HCT116 (cell line): Measurements from ENCODE around the gene CFAP74. TPM values are rescaled to one million over a fixed set of nuclear protein-coding genes. Genes with fewer than 3 reads are reported as not detected.
A peak's percentile ranks its signal among the peaks of the same experiment; 100 is the strongest.

ENCODE experiments used
- ATAC-seq: fragments of 200-7000 bp; cut with Tn5 transposase; 2 replicates; pipeline ENCODE4 v1.9.1; 2020; ENCODE audit warnings: mild to moderate bottlenecking, moderate library complexity
- BruUV-seq: library from RNA; stranded (reverse); fragments of 400-500 nt; replicated peaks from 2 replicates; lab custom pipeline; 2021; lab: Mats Ljungman, UMichigan
- CTCF ChIA-PET: fragments of 300-600 bp; sonication (Branson Sonifier 250); formaldehyde crosslinking; loops from one replicate; lab custom pipeline; 2021; ENCODE audit warnings: antibody characterized with exemption; lab: Charles Lee
- POLR2A ChIA-PET: fragments of 300-600, 350-600 bp; sonication (Branson Sonifier 250); formaldehyde crosslinking; loops from one replicate; lab custom pipeline; 2021; ENCODE audit warnings: antibody characterized with exemption; lab: Charles Lee
- RAD21 ChIA-PET, 2 experiments: fragments of 300-600 bp; sonication (Branson Sonifier 250); formaldehyde crosslinking; loops; one replicate each; lab custom pipeline; 2023; ENCODE audit warnings: low total read pairs in 2 of 2; ENCODE audit not compliant: uncharacterized antibody in 2 of 2, unreplicated experiment in 2 of 2, low non-redundant PET in 1 of 2; lab: Charles Lee
- DNase-seq: peaks from one replicate; pipeline ENCODE4 v3.0.0-alpha.2; 2010; ENCODE audit warnings: low read depth, low spot score
- H2AFZ ChIP-seq: fragments of 200-600 bp; shearing (Covaris generic), sonication (generic); 2 replicates; pipeline ENCODE4 v1.6.1; 2017; ENCODE audit warnings: low read depth, mixed run types, mixed read lengths, antibody characterized with exemption, low read length; ENCODE audit not compliant: poor library complexity, severe bottlenecking
- H3K27ac ChIP-seq: 2 replicates; pipeline ENCODE4 v1.5.1; 2012; ENCODE audit warnings: low read depth, low read length
- H3K27me3 ChIP-seq: fragments of 200-600 bp; sonication (generic); 2 replicates; pipeline ENCODE4 v1.6.1; 2016; ENCODE audit warnings: mixed run types, low read length, mixed read lengths; ENCODE audit not compliant: insufficient read depth
- H3K36me3 ChIP-seq, 2 experiments: fragments of 200-500 bp in 1 of 2; fragments of 200-600 bp in 1 of 2; sonication (Bioruptor generic) in 1 of 2; sonication (generic) in 1 of 2; 2 replicates each; pipeline versions ENCODE4 v1.5.1 to v1.6.1; 2014 to 2016; ENCODE audit warnings: low read length in 2 of 2, inconsistent platforms in 1 of 2, mixed read lengths in 1 of 2, mixed run types in 1 of 2; ENCODE audit not compliant: insufficient read depth in 2 of 2, control insufficient read depth in 1 of 2
- H3K4me1 ChIP-seq, 2 experiments: fragments of 200-600 bp in 1 of 2; sonication (generic) in 1 of 2; 2 replicates each; pipeline versions ENCODE4 v1.5.1 to v1.6.1; 2012 to 2017; ENCODE audit warnings: low read length in 2 of 2, inconsistent platforms in 1 of 2, mild to moderate bottlenecking in 1 of 2, mixed read lengths in 1 of 2, mixed run types in 1 of 2, moderate library complexity in 1 of 2; ENCODE audit not compliant: insufficient read depth in 2 of 2, control insufficient read depth in 1 of 2
- H3K4me2 ChIP-seq: fragments of 200-600 bp; sonication (generic); 2 replicates; pipeline ENCODE4 v1.6.1; 2017; ENCODE audit warnings: mixed run types, low read length, mixed read lengths
- H3K4me3 ChIP-seq, 2 experiments: fragments of 200-600 bp in 1 of 2; sonication (generic) in 1 of 2; replicated peaks in 1 of 2; 2 replicates each; pipeline ENCODE4 v1.5.1; 2011 to 2016; ENCODE audit warnings: low read length in 2 of 2, control low read depth in 1 of 2, low read depth in 1 of 2, mild to moderate bottlenecking in 1 of 2, mixed read lengths in 1 of 2, mixed run types in 1 of 2
- H3K79me2 ChIP-seq: fragments of 200-600 bp; sonication (generic); 2 replicates; pipeline ENCODE4 v1.6.1; 2017; ENCODE audit warnings: mild to moderate bottlenecking, mixed run types, low read length, moderate library complexity, mixed read lengths; ENCODE audit not compliant: insufficient read depth
- H3K9ac ChIP-seq: fragments of 200-600 bp; sonication (generic); 2 replicates; pipeline ENCODE4 v1.6.1; 2016; ENCODE audit warnings: low read length, mixed read lengths
- H3K9me2 ChIP-seq: fragments of 200-600 bp; sonication (generic), shearing (Covaris generic); 2 replicates; pipeline ENCODE4 v1.6.1; 2017; ENCODE audit warnings: mixed run types, mild to moderate bottlenecking, moderate library complexity; ENCODE audit not compliant: insufficient read depth
- H3K9me3 ChIP-seq, 2 experiments: fragments of 200-500 bp in 1 of 2; fragments of 200-600 bp in 1 of 2; sonication (Bioruptor generic) in 1 of 2; sonication (generic) in 1 of 2; 2 replicates each; pipeline ENCODE4 v1.6.1; 2014 to 2017; ENCODE audit warnings: low read length in 2 of 2, mixed read lengths in 2 of 2, inconsistent platforms in 1 of 2, low read depth in 1 of 2, mild to moderate bottlenecking in 1 of 2, mixed run types in 1 of 2, moderate library complexity in 1 of 2; ENCODE audit not compliant: control insufficient read depth in 1 of 2, insufficient read depth in 1 of 2
- H4K20me1 ChIP-seq: fragments of 200-600 bp; sonication (generic), shearing (Covaris generic); 2 replicates; pipeline ENCODE4 v1.6.1; 2017; ENCODE audit warnings: mixed run types, mild to moderate bottlenecking, moderate library complexity; ENCODE audit not compliant: insufficient read depth
- ATF3 ChIP-seq: IDR thresholded peaks from 2 replicates; pipeline ENCODE4 v1.6.1; 2012
- CBX3 ChIP-seq: IDR thresholded peaks from 2 replicates; pipeline ENCODE4 v1.6.1; 2012; ENCODE audit warnings: low read depth
- CEBPB ChIP-seq: IDR thresholded peaks from 2 replicates; pipeline ENCODE4 v1.6.1; 2012; ENCODE audit warnings: low read depth
- CTCF ChIP-seq, 3 experiments: fragments of 200-600 bp in 1 of 3; sonication (generic) in 1 of 3; IDR thresholded peaks in 2 of 3; conservative IDR thresholded peaks in 1 of 3; 2 replicates each; pipeline ENCODE4 v1.5.1; 2012 to 2017; ENCODE audit warnings: low read depth in 2 of 3, low read length in 2 of 3, antibody characterized with exemption in 1 of 3, borderline replicate concordance in 1 of 3, control low read depth in 1 of 3, mild to moderate bottlenecking in 1 of 3, mixed read lengths in 1 of 3, mixed run types in 1 of 3, moderate library complexity in 1 of 3; ENCODE audit not compliant: insufficient read depth in 1 of 3
- EGR1 ChIP-seq: IDR thresholded peaks from 2 replicates; pipeline ENCODE4 v1.6.1; 2012; ENCODE audit warnings: low read depth
- ELF1 ChIP-seq: IDR thresholded peaks from 2 replicates; pipeline ENCODE4 v1.6.1; 2012; ENCODE audit warnings: low read depth, borderline replicate concordance
- FOSL1 ChIP-seq: IDR thresholded peaks from 2 replicates; pipeline ENCODE4 v1.6.1; 2012; ENCODE audit warnings: low read depth
- MAX ChIP-seq: IDR thresholded peaks from 2 replicates; pipeline ENCODE4 v1.6.1; 2012
- RAD21 ChIP-seq: IDR thresholded peaks from 2 replicates; pipeline ENCODE4 v1.6.1; 2012; ENCODE audit warnings: low read depth, mild to moderate bottlenecking
- YY1 ChIP-seq: IDR thresholded peaks from 2 replicates; pipeline ENCODE4 v1.6.1; 2011; ENCODE audit warnings: low read length, low read depth, moderate library complexity, mild to moderate bottlenecking; ENCODE audit not compliant: insufficient replicate concordance; ENCODE audit errors: extremely low read depth
- ZBTB33 ChIP-seq: IDR thresholded peaks from 2 replicates; pipeline ENCODE4 v1.6.1; 2011; ENCODE audit warnings: mild to moderate bottlenecking, low read length, moderate library complexity; ENCODE audit not compliant: insufficient replicate concordance; ENCODE audit errors: extremely low read depth
- ZNF274 ChIP-seq: fragments of 200-500 bp; sonication (Bioruptor generic); IDR thresholded peaks from 2 replicates; pipeline ENCODE4 v1.6.1; 2014; ENCODE audit warnings: mild to moderate bottlenecking, low read depth, low read length, inconsistent platforms
- intact Hi-C: fragments of 100-400 bp; cut with micrococcal nuclease; formaldehyde crosslinking; loops from 2 replicates; pipeline ENCODE4 v1.10.0; 2022
- total RNA-seq: library from RNA; stranded (reverse); gene quantifications from one replicate; pipeline ENCODE4 v1.2.1, GENCODE V29; 2021; ENCODE audit not compliant: unreplicated experiment

The CFAP74 gene
- total RNA-seq, 1 experiment from 2014 or later = 4.9 TPM

- no peaks in the 10 kb centered on the region for H3K36me3 ChIP-seq
- no peaks in the 10 kb centered on the region for H3K27me3 ChIP-seq
- H3K9me2 ChIP-seq = no peaks in the 10 kb centered on the region
- intact Hi-C loops = loop anchor here (1.0 kb wide), 2 partner anchors 86 to 214 kb away; no protein-coding TSS in a partner anchor
- H3K9me3 ChIP-seq = no peaks in the 10 kb centered on the region
- TF ChIP-seq EGR1 (no peak), CEBPB (no peak), FOSL1 (no peak), MAX (no peak), YY1 (no peak)
- H3K4me1 ChIP-seq = peaks cover 5 to 22% of the 10 kb centered on the region in 2 experiments; a peak in 3 of 4 replicates
- H4K20me1 ChIP-seq = no peaks in the 10 kb centered on the region
- peak overlapping the region; percentile 84 for H2AFZ ChIP-seq
- H3K4me3 ChIP-seq = peak overlapping the region in 1 of 2 experiments; percentile 54; a peak in 2 of 4 replicates
- ATAC-seq = no peak
- no peak for DNase-seq
- H3K4me2 ChIP-seq = peak overlapping the region; percentile 91
- no TSS peak for BruUV-seq
- CTCF ChIA-PET = interaction anchor here (0.9 to 6.7 kb wide), 7 partner anchors 8 to 179 kb away, joined by 3 to 70 read pairs (median 4); no protein-coding TSS in a partner anchor
- peak overlapping the region; percentile 29; the same call in 1 of the 2 replicates for H3K9ac ChIP-seq
- POLR2A ChIA-PET = interaction anchor here (1.0 kb wide), 1 partner anchor 86 kb away, joined by 4 read pairs; no protein-coding TSS in a partner anchor
- RAD21 ChIA-PET = interaction anchor here (1.0 to 1.6 kb wide), 3 partner anchors 84 to 86 kb away, joined by 3 to 11 read pairs (median 8); no protein-coding TSS in a partner anchor
- peak overlapping the region; percentile 21; the same call in 1 of the 2 replicates for H3K27ac ChIP-seq
- H3K79me2 ChIP-seq = no peaks in the 10 kb centered on the region
Measured at GRCh38 chr1:1960480-1961196, 42.9 kb downstream of the CFAP74 start.

GRCh38 chr1:1959840-1960479 is 43.6 kb downstream of the CFAP74 start:
- ATAC-seq (peak; percentile 94), DNase-seq (peak; percentile 71)
- H3K9me2 ChIP-seq = no peaks in the 10 kb centered on the region
- intact Hi-C loops = loop anchor here (1.0 kb wide), 2 partner anchors 86 to 214 kb away; no protein-coding TSS in a partner anchor
- H3K9ac ChIP-seq = peak overlapping the region; percentile 29; the same call in 1 of the 2 replicates
- POLR2A ChIA-PET = interaction anchor here (1.0 kb wide), 1 partner anchor 87 kb away, joined by 4 read pairs; no protein-coding TSS in a partner anchor
- no peaks in the 10 kb centered on the region for H3K36me3 ChIP-seq
- no TSS peak for BruUV-seq
- peak overlapping the region; percentile 21; the same call in 1 of the 2 replicates for H3K27ac ChIP-seq
- H3K79me2 ChIP-seq = no peaks in the 10 kb centered on the region
- H3K9me3 ChIP-seq = no peaks in the 10 kb centered on the region
- CTCF ChIA-PET = interaction anchor here (0.9 to 6.7 kb wide), 9 partner anchors 9 to 180 kb away, joined by 3 to 70 read pairs (median 5); no protein-coding TSS in a partner anchor
- H3K4me2 ChIP-seq = peak overlapping the region; percentile 91
- peak overlapping the region; percentile 84 for H2AFZ ChIP-seq
- peaks cover 5 to 22% of the 10 kb centered on the region in 2 experiments; a peak in 3 of 4 replicates for H3K4me1 ChIP-seq
- RAD21 ChIA-PET = interaction anchor here (0.7 to 1.6 kb wide), 7 partner anchors 81 to 87 kb away, joined by 3 to 11 read pairs (median 3); no protein-coding TSS in a partner anchor
- no peaks in the 10 kb centered on the region for H3K27me3 ChIP-seq
- H4K20me1 ChIP-seq = no peaks in the 10 kb centered on the region
- H3K4me3 ChIP-seq = peak overlapping the region; percentile 36 to 54
- TF ChIP-seq ZBTB33 = no peak
- TF ChIP-seq CTCF (IDR thresholded peaks at IDR 0.05 in 2 of 3, conservative IDR thresholded peaks at IDR 0.05 in 1 of 3; ENCODE audit: borderline replicate concordance in 1 of 3, insufficient read depth in 1 of 3, low read depth in 2 of 3, low read length in 2 of 3) = peak; percentile 96 to 97 (median 96)
- TF ChIP-seq FOSL1 = no peak
- no peak; the same call in 1 of the 2 replicates for TF ChIP-seq CBX3
- TF ChIP-seq ZNF274 = no peak
- TF ChIP-seq ATF3 = no peak
- TF ChIP-seq ELF1 = no peak
- peak; percentile 96 for TF ChIP-seq RAD21
